Measurements from ENCODE around the gene CD7.
A peak's percentile ranks its signal among the peaks of the same experiment; 100 is the strongest.

CD7 gene

DNA sequence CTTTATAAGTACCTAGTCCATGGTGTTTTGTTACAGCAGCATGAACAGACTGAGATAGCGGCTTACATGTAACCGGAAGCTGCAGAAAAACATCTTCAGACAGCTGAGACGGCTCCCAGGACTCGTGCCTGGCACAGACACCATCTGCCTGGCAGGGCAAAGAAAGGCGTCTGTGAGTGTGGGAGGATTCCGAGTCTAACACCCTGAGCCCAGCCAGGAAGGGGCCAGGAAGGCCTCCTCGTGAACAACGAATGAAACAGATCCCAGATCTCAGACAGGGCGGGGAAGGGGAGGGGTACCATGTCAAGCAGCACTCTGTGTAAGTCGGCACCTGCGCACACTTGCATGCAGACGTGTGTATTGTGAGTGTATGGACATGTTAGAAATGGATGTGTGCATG is 39.6 kb downstream of the CD7 start:
- peak in 1 of 2 donors; percentile 17 for DNase-seq

DNA sequence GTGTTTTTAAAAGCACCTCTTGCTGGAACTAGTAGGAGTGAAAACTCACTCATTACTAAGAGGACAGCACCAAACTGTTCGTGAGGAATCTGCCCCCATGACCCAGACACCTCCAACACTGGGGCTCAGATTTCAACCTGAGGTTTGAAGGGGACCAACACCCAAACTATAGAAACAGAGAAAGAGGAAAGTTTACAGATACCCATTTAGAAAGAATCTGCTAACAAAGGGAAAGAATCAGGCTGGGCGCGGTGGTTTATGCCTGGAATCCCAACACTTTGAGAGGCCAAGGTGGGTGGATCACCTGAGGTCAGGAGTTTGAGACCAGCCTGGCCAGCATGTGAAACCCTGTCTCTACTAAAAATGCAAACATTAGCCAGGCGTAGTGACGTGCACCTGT is 40.5 kb downstream of the CD7 start:
- no peak for DNase-seq

DNA sequence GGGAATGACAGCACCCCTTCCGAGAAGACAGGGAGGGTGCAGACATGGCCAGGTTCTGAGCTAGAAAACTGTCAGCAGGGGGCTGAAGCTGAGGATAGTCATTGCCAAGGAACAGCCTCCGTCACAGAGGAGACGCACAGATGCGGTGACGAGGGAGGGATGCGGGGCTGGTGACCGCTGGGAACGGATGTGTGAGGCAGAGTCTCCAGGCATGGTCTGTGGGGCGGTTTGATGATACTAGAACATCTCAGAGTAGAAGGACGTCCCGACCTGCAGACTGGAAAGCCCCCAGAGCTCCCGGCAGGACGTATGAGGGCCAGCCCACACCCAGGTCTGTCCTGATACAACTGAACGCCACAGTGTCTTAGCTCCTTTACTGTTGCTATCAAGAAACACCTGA is 42.1 kb downstream of the CD7 start:
- no peak for DNase-seq

DNA sequence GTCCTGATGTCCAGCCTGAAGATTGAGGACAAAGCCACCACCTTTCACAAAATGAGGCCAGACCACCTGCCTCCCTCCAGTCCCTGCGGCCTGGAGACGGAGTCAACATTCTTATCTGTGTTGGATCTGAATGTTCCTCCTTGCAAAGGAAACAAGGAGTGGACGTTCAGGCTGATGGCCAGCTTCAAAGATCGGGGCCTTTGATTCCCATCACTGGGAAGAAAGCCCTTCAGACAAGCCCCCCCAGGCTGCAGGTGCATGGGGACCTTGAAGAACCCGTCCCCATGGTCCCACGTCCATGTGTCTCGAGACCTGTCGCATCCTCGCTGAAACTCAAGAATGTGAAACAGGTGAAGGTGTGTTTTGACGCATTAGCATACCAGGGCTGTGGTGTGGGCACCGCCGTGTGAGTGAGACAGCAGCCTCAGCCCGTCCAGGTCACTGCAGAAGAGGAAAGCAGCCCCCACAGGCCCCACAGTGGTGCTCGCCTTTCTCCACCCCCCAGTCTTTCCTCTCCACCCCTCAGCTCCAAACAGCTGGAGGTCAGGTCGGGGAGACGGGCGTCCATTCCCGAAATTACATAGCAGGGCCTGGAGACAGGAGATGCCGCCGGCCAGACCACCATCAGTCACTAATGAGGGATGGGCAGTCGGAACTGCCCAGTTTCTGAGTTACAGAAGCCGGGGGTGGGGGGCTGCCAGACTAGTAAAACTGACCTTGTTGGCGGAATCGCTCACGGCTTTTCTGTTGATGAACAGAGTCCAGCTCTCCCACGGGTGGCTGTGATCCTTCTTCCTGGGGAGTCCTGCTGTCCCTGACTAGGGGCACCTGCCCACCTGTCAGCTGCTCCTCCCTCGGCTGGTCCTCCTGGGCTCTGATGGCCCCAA is 43.0 kb downstream of the CD7 start:
- DNase-seq, result no peak

DNA sequence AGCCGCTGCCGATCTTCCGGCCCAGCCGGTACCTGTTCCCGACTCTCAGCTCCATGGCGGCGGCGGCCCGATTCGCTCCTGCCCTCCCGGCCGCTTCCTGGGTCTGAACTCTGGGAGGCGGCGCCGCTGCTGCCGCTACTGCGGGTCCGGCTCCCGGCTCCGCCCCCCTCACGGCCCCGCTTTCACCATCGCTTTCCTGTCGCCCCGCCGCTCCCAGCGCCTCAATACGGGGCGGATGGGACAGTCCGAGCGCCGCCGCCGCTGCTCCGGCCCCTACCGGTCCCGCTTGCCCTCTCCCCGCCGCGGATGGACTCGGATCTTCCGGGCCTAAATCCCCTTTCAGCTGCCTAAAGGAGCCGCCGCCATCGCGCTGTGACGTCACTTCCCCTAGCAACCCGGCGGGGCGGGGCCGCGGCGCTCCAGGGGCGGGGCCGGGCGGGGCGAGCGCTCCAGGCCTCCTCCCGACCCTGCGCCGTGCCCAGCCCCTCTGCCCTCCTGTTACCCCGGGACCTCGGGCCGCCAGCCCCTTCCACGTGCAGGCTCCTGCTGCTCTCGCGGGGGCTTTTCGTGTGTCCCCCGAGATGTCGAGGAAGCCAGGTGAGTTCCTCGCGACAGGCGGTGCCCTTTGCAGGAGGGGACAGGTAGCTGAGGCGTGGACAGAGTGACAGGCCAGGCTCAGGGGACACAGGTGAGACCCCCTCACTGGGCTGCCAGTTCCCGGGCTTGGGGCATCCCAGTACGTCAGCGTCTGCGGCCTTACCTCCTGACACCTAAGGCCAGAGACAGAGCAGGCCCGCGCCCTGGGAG is 43.9 kb downstream of the CD7 start, which contains the start of gene CSNK1D:
TSS of gene CSNK1D (minus strand) at position 374 of the 807 bp plus-strand sequence. CDS start at position 55, 319 bp downstream.
- DNase-seq, result peak; percentile 81 to 86

DNA sequence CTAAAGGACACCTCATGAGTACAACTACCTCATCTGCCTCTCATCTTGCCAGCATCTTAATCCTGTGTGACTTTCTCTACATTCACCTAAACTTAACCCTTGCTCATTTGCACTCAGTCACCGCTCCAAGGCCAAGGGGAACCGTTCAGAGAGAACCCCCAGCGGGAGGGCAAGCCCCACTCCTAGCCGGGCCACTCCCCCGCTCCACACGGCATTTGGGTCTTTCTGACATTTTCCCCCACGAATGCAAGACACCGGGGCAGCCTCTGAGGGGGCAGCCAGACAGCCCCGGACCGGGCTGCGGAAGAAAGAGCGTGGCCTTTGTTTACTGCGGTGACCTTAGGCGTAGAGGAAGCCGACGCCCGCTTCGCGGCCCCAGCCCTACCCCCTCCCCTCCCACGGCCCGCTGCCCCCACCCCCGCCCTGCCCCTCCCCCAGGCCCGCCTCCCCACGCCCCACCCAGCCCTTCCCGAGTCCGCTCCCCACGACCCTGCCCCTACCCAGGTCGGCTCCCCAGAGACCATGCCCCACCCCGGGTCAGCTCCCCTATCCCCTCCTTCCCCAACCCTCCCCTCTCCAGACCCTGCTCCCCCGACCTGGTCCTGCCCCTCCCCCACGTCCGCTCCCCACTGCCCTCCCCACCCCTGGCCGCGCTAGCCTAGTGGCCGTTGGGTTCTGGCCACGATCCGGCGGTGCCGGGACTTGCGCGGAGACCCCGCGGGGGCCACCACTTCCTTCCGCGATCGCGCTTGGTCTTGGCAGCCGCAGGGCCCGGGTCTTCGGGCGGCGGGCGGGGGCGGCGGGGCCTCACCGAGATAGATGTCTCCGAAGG is 44.7 kb downstream of the CD7 start:
- no peak for DNase-seq

DNA sequence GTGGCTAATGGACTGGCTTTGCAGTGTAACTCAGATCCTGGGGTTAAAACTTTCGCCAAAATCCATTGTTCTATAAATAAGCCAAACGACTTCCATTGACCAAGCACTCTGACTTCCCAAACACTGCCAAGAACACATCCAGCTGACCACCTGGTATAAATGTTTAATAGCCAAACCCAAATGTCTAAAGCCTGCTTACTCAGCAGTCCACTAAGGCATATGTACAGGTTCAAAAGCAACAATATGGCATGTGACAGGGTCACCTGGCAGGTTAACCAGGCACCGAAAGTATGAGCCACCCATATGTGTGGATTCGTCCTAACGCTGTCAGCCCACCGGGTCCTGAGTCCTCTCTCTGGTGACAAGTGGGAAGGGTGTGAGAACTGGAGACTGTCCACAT is 46.0 kb downstream of the CD7 start:
- no peak for DNase-seq

DNA sequence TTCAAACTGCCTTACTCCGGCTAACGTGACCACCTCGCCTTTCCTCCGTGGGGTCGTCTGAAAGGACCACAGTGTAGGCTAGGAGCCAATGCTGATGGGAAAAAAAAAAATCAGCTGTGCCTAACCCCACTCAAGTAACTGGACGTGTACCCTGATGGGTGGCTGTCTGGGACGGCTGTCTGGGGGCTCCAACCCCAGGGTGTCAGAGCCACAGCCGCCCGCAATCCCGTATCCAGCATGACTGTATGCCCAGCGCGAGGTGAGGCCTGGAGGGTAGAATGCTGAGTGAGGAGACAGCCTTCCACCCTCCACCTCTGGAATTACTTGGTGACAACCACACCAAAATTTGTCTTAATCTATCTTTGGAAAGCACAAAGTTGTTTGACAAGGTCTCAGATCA is 46.8 kb downstream of the CD7 start:
- DNase-seq, result no peak

DNA sequence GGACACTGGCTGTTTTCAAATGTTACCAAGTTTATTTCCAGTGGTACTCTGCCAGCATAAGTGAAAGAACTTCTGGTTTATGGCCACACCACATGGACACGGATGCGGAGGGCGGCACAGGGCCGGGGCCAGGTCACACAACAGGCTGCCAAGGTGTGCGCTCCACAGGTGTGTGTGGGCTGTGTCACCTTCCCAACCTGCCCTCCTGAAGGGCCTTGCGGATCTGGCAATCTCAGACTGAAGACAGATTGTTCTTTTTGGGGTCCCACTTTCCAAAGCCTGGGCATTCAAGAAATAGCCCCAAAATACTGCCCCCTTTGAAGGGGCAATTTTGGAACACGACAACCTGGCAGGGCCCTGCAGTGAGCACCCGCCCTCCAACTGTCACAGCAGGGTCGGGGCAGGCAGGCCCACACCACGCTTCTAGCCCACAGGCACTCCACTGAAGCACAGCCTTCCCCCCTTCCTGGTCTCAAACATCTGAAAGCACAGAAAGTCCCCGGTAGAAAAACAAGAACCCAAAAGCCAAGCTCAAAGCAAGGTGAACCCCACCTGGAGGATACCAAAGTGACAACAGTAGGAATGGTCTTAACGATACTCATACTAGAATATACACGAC is 47.4 kb downstream of the CD7 start:
- DNase-seq, result no peak

DNA sequence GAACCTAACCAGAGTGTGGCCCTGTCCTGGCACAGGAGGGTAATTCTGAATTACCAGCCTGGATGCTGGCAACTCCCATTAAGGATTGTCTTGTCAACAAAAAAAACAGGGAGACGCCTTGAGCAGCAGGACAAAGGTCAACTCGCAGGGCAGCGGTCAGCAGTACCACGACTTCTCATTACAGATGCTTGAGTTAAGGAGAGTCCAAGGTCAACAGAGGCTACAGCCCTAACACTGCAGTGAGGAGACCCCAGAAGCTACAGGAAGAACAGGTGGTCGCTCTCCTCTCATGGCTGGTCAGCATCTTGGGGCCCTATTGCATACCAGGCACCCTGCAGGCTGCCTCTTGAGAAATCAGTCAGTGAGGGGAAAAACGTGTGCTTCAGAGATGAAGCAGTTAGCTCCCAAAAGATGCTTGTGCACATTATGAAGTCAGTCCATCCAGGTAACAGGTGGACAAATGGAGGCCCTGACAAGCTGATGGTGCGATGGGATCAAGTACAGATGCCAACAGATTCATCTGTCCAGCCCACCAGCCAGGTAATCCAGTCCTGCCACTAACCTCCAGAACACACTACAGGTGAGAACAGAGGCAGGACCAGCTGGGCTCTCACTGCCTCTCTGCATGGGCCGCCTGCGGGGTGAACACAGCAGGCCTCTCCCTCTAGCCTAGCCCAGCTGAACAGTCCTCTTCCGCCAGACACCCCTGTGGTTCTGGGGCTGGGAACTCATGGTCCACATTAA is 48.1 kb downstream of the CD7 start:
- DNase-seq, result no peak

DNA sequence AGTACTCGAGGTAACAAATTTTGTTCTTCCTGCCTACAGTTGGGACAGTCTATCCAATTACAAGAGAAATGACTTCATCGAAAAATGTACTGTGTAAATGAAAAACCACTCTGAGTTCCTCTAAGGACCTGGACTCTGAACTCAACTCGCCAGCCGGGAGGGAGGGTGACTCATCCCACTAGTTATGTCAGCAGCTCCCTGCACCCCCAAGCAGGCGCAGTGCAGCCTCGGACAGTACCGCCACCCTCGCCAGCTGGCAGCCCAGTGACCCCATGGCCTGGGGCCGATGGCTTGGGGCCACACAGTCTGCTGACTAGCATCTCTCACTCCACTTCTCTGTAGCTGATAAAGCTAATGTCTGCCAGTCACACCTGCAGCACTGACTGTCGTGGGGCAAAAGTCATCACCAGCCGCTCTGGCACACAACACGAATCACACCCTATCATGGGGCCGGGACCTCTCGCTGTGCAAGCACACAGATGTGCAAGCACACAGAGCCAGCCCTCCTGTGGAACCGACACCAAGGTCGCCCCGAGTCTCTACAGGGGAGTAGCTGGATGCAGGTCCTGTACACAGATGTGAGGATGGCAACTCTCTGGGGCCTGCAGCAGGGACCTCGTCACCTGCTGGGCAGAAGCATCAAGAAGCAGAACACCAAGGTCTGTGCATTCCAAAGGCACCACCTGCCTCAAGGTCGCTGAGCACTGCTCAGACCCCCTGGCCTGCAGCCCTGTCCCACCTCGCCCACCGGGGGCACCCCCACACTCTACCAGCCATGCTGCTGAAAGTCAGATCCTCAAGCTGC is 49.6 kb downstream of the CD7 start:
- DNase-seq, result peak; percentile 83 to 86

DNA sequence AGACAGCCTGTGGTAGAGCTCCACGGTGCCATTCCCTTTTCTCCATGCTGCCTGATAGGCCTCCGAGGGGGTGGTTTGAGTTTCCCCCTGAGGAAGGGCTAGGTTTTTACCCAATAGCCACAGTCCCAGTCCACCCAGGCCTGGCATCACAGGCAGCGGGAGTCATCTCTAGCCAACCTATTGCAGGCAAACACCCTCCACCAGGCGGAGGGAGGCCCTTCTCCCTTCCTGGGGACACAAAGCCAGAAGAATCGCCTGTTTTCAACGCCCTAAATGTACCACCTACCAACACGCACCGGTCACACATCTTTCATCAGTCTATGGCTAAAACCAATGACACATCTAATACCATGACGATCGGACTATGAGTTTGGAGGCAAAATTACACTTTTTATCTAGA is 51.3 kb downstream of the CD7 start:
- no peak for DNase-seq
